Gastroesophageal sphincter (tissue), 3 donors: ENCODE data around the gene RRH.
"Not testable (repeated sequence)": the region's sequence is repeated elsewhere in the genome, so short reads cannot be mapped to it uniquely, and the experiment has no call there.

Experiments
- EP300 ChIP-seq: sonication (generic); formaldehyde crosslinking; IDR thresholded peaks from one replicate; pipeline ENCODE4 v1.6.1; 2017; ENCODE audit warnings: antibody characterized with exemption, mild to moderate bottlenecking
- POLR2A ChIP-seq, 2 donors: fragments of 450-650 bp; IDR thresholded peaks; one replicate each; pipeline ENCODE4 v1.6.1; 2017; ENCODE audit warnings: antibody characterized with exemption in 2 of 2, mild to moderate bottlenecking in 2 of 2, moderate library complexity in 1 of 2
- POLR2AphosphoS5 ChIP-seq: sonication (generic); formaldehyde crosslinking; IDR thresholded peaks from one replicate; pipeline ENCODE4 v1.6.1; 2017; ENCODE audit warnings: antibody characterized with exemption
- TF ChIP-seq, protein P1 (sequence below), 4 experiments: fragments of 200-600 bp in 2 of 4; fragments of 450-650 bp in 2 of 4; sonication (generic) in 1 of 4; IDR thresholded peaks; one replicate each; pipeline ENCODE4 v1.5.1; 2017 to 2019; ENCODE audit warnings: antibody characterized with exemption in 4 of 4, mild to moderate bottlenecking in 2 of 4, moderate library complexity in 2 of 4

DNA sequence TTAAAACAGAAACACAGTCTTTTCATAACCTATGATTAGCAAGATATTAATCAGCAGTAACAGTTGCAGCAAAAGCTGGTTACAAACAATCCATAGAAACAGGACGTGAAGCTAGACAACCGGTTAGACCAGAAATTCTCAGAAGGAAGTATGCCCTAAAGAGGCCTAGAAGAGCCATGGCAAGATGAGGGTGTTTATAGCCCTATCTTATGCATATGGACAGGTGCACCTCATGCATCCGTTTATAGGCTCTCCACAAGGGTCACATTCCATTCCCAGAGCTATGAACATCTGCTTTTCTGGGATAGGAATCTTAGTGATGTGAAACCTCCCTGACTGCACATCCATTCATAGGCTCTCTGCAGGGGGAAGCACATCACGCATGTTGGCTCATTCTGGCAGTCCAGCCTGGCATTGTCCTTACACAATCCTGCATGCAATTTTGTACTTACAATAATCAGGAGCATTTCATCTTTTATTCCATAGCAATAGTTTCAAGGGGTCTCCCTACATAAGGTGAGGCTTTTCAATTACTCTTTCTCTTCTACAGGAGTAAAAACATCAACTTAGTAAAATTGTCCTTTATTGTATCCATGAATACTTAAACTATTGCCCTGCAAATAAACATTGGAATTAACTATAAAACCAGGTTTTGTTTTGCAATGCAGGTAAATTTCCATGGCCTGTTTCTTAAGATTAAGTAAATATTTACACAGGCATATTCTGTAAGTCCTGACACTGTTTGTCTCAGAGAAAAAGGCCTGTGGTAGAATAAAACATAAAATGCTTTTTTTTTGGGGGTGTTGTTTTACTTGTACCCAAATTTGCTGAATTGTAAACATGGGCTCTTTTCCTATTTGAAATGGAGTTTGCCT, 31.9 kb downstream of the RRH start:
- TF ChIP-seq, protein P1, sequence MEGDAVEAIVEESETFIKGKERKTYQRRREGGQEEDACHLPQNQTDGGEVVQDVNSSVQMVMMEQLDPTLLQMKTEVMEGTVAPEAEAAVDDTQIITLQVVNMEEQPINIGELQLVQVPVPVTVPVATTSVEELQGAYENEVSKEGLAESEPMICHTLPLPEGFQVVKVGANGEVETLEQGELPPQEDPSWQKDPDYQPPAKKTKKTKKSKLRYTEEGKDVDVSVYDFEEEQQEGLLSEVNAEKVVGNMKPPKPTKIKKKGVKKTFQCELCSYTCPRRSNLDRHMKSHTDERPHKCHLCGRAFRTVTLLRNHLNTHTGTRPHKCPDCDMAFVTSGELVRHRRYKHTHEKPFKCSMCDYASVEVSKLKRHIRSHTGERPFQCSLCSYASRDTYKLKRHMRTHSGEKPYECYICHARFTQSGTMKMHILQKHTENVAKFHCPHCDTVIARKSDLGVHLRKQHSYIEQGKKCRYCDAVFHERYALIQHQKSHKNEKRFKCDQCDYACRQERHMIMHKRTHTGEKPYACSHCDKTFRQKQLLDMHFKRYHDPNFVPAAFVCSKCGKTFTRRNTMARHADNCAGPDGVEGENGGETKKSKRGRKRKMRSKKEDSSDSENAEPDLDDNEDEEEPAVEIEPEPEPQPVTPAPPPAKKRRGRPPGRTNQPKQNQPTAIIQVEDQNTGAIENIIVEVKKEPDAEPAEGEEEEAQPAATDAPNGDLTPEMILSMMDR (IDR thresholded peaks at IDR 0.05): not testable (repeated sequence)
- TF ChIP-seq EP300; POLR2A (IDR thresholded peaks at IDR 0.05); POLR2AphosphoS5: not testable (repeated sequence)
